NCI-H2171 (cell line): Measurements from ENCODE around the gene CMTM5.
A peak's percentile ranks its signal among the peaks of the same experiment; 100 is the strongest.

Source experiments
- DNase-seq: peaks from one replicate; lab custom pipeline; 2025; lab: John Stamatoyannopoulos, UW

The CMTM5 gene

DNA sequence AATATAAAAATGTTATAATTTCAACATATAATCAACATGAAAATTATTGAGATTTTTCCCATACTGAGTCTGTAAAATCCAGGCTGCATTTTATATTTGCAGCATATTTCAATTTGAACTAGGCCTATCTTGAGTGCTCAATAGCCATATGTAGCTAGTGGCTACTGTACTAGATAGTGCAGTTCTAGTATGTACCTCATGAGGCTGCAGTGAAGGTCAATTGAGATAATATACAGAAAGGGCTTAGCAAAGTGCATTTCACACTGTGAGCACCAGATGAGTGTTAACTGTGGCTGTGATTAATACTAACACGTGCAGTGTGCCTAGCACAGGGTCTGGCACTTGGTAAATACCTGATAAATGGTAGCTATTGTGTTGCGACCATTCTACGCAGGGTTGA is 18.8 kb upstream of the CMTM5 start:
- no peak for DNase-seq

GRCh38 chr14:23358553-23359166 is 18.2 kb upstream of the CMTM5 start:
- no peak for DNase-seq

DNA sequence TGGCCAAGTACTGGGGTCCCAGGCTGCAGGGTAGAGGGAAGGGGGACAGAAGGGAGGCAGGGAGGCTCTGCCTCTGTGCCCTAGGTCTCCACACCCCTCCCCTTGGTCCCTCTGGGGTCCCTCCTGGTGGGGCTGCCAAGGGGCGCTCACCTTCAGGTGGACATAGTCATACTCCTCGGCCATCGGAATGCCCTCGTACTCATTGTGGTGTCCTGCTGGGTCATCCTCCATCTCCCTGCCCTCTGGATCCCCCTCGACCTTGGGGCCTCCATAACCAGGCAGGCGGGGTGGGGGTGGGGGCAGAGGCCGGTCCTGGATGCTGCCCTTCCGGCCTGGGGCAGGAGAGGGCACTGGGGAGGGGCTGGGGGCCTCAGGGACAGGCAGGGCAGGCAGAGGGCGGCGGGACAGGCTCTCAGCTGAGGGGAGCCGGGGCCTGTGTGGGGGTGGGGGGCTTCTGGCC is 17.6 kb upstream of the CMTM5 start:
- DNase-seq, result no peak

DNA sequence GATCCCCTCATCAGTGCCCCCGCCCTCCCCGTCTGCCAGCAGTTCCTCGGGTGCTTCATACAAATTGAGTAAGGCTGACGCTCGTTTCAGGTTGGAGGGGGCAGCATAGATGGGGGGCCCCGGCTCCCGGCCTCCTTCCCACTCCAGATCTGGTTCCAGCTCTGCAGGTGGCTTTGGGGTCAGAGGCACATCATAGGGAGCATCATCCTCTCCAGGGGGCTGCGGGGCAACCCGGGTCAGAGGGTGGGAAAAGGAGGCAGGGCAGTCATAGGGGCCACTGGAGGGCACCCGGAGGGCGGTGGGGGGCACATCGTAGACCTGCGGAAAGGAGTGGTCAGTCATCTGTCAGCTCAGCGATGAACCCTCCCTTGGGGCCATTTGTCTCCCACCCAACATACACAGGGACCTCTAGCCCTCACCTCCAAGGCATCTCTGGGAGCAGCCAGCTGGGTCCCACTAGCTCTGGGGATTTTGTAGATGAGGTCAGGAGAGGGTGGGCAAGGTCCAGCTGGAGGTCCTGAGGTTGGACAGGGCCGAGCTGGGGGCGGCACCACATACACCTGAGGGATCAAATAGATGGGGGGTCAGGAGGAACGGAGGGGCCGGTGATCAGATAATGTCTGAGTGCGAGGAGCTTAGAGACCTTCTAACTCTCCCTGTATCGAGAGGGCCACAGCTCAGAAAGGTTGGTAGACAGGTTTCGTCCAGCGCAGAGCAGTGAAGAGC is 17.0 kb upstream of the CMTM5 start:
- no peak for DNase-seq

- DNase-seq, result no peak
These were observed 16.4 kb upstream of the CMTM5 start for GRCh38 chr14:23360496-23360895.

GRCh38 chr14:23361320-23361719 is 15.5 kb upstream of the CMTM5 start:
- DNase-seq, result no peak

DNA sequence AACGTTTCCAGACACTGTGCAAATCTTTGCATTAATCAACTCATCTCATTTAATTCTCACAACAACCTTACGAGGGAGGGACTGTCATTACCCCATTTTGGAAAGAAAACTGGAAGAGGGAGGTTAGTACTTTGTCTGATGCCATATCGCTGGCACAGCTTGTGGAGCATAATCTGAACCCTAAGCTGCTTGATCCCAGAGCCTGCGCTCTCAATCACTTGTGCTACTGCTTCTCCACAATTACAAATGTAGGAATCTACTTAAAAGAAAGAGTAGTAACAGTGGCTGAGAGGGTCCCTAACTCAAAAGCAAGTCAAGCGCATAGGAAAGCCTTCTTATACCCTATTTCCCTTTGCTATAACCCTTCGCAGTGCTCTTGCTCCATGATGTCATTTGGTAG is 15.1 kb upstream of the CMTM5 start:
- DNase-seq, result no peak

DNA sequence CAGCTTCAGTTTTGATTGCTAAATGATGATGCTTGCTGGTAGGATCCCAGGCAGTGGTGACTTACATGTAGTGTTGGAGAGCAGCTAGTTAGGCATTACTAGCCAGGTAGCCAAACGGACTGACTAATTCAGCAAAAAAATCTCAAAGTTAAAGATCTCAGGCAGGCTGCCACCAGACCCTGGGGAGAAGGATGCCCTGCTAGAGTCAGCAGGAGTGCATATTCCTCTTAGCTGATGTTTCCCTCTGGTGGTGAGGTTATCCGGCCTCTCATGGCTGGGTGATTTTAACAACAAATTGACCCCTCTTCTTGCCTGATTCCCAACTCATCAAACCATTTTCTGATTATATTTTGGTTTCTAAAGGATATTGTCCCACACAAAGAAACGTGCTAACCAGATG is 14.6 kb upstream of the CMTM5 start:
- DNase-seq, result no peak

DNA sequence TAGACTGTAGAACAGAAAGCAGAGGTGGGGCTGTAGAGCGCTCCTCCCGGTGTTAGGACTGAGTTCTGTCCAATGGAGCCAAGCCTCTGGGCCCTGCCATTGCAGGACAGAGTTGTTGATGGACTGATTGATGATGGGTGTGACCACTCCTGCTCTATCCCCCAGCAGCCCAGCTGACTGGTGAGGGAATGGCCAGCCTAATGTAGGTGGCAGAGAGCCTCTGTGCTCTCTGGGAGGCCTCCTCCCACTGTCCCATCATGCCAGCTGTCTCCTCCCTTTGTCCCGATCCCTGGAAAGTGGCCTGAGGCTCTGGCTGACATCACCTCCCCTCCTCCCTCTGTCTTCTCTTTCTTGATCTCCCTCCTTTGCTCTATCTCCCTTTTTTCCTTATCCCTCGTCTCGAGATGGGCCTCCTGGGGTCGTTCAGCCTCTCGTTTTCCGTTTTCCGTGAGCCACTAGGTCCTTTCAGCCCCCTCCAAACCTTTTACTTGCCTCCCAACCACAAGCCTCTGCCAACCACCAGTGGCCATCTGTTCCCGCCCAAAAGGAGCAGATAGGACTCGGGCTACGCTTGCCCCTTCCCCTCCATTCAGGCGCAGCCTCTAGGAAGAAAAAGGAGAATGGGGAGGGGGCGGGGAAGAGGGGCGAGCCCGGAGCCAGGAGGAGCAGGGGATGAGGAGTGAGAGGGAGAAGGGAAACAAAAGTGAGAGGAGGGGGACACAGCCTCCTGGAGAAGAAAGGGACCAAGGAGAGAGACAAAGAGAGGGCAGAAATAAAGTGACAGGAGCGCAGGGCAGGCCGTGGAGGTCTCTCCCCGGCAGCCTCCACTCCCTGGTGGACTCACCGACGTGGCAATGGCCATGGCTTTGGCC is 12.4 kb upstream of the CMTM5 start:
- no peak for DNase-seq

DNA sequence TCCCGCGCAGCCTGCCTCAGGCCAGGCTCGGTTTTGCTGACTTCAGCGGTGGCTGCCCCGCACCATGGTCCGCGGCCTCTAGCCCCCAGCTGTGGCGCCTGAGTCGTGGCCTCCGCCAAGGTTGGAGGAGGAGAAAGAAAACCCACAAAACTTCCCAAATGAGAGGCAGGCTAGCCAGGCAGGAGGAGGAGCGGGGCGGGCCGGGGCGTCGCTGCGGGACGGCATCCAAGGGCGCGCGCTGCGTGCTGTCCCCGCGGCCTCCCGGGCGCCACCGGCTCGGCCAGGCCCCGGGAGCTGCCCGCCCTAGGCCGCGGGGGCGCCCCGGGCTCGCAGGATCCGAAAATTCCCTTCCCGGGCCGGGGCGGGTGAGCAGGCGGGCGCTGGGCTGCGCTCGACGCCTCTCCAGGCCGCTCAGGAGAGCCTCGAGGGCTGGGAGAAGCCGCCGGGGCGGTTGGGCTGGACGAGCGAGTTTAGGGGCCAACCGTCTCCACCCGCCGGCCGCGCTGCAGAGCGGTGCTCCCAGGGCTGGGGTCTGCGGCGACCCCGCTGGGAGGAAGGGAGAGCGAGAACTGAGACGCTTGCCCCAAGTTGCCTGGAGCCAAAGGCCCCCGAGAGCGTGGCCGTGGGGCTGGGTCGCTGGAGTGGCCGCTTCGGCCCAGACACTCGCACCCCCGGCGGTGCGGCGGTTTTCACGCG is 11.7 kb upstream of the CMTM5 start, which contains the start of gene EFS:
Gene EFS, minus strand, starts transcription at position 137 of the 696 bp plus-strand sequence. CDS start 147 bp downstream, outside the sequence.
- DNase-seq, result no peak

DNA sequence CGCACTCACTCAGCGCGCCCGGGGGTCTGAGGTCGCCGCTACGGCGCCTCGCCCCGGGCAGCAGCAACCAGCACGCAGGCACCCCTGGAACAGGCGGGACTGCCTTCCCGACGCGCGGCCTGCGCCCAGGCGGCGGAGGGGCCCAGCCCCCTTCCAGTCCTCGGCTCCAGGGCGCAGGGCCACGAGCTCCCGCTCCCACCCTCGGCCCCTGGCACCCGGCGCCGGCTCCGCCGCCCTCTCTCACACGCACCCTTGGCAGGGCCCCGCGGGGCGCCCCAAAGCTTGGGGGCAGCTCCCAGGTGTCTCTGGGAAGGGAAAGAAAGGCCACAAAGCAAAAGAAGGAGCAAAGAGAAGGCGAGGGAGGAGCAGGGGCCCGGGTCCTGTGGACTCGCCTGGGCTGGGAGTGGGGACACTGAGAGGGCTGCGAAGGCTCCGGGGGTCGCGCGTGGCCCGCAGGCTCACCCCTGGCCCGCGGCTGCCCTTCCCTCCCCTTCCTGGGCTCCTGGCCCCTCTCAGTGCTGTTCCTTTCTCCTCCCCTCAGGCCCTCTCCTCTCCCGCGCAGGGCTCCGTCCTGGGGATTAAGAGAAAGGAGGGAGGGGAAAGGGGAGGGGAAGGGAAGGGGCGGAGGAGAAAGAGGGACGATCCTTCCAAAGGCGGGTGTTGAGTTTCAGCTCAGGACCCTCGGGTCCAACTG is 11.0 kb upstream of the CMTM5 start:
- peak; percentile 66 for DNase-seq

DNA sequence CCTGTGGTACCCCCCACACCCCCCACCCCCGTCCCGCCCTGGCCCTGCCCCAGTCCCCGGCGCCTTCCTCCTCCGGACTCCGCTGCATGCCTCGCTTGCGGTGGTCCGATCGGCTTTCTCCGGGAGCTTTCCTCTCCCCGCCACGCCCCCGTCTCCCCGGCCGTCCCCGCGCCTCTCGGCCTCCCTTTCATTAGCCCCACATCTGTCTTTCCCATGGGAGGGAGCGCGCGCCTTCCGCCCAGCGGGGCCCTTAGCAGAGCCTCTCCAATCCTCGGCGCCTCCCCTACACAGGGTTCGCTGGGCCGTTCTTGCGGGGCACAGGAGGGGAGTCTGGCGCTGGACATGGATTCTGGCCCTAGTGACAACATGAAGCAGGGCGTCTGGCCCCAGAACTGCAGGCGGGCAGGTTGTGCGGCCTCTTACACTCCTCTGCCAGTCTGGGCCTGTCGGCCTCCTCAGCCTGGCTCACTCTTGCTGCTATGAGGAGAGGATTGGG is 10.4 kb upstream of the CMTM5 start:
- peak; percentile 63 for DNase-seq

DNA sequence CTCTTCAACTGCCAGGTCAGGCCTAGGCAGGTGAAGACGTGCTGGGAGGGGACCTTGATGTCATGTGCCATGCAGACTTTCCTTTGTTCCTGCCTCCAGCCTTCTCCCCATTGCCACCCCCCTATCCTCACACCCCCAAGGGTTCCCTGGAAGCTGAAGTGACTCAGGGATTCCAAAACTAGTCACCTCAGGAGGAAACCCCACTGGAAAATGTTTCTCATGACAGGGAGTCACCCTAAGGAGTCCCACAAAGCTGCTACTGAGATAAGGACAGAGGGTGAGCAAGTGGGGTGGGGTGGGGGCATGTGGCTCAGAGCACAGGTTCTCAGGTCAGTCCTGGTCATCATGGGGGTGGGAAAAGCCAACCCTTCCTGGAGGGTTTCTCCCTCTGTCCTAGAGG is 6.6 kb upstream of the CMTM5 start:
- DNase-seq, result no peak

- no peak for DNase-seq
These were observed 5.0 kb upstream of the CMTM5 start for GRCh38 chr14:23371865-23372264.

GRCh38 chr14:23372509-23372908 is 4.3 kb upstream of the CMTM5 start, which contains the start of gene IL25:
TSS of gene IL25 (plus strand) at chr14:23372809.
- no peak for DNase-seq

DNA sequence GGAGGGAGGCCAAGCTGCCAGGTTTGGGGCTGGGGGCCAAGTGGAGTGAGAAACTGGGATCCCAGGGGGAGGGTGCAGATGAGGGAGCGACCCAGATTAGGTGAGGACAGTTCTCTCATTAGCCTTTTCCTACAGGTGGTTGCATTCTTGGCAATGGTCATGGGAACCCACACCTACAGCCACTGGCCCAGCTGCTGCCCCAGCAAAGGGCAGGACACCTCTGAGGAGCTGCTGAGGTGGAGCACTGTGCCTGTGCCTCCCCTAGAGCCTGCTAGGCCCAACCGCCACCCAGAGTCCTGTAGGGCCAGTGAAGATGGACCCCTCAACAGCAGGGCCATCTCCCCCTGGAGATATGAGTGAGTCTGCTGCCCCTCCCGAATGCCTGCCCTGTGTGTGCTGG is 3.8 kb upstream of the CMTM5 start:
- no peak for DNase-seq

DNA sequence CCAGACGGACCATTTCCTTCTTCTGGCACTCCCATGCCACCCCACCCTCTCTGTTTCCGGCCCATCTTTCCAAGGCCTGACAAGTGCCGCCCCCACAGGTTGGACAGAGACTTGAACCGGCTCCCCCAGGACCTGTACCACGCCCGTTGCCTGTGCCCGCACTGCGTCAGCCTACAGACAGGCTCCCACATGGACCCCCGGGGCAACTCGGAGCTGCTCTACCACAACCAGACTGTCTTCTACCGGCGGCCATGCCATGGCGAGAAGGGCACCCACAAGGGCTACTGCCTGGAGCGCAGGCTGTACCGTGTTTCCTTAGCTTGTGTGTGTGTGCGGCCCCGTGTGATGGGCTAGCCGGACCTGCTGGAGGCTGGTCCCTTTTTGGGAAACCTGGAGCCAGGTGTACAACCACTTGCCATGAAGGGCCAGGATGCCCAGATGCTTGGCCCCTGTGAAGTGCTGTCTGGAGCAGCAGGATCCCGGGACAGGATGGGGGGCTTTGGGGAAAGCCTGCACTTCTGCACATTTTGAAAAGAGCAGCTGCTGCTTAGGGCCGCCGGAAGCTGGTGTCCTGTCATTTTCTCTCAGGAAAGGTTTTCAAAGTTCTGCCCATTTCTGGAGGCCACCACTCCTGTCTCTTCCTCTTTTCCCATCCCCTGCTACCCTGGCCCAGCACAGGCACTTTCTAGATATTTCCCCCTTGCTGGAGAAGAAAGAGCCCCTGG is 1.2 kb upstream of the CMTM5 start:
- DNase-seq, result no peak

GRCh38 chr14:23377198-23377550 is 328 bp downstream of the CMTM5 start:
- DNase-seq, result no peak

GRCh38 chr14:23377573-23378563 is 1.0 kb downstream of the CMTM5 start:
- no peak for DNase-seq
